ENCODE measurements around the gene FLCN. TPM values are rescaled to one million over a fixed set of nuclear protein-coding genes. Genes with fewer than 3 reads are reported as not detected.
"Not testable (repeated sequence)": the region's sequence is repeated elsewhere in the genome, so short reads cannot be mapped to it uniquely, and the experiment has no call there.

Gene FLCN
- total RNA-seq, 1 donor from 2014 or later, result 46.6 TPM

- Histone ChIP-seq H3K27ac (replicated peaks) (no peak overlapping the region), H3K4me1 (no peaks in the 10 kb centered on the region), H3K4me3 (no peak overlapping the region), H3K9me3 (replicated peaks) (no peaks in the 10 kb centered on the region), H3K27me3 (ENCODE audit: low read depth) (no peaks in the 10 kb centered on the region), H3K36me3 (peaks cover 97% of the 10 kb centered on the region)
- DNase-seq, result no peak
- TF ChIP-seq CTCF (IDR thresholded peaks at IDR 0.05; ENCODE audit: borderline replicate concordance), result no peak
- intact Hi-C loops (cut with micrococcal nuclease), result no loop called here
Observed at GRCh38 chr17:17256316-17256715, 19.3 kb upstream of the FLCN start.

GRCh38 chr17:17255689-17256088 lies 18.7 kb upstream of the FLCN start:
- peaks cover 97% of the 10 kb centered on the region for H3K36me3 ChIP-seq
- DNase-seq; intact Hi-C loops (cut with micrococcal nuclease); H3K9me3 ChIP-seq (replicated peaks); H3K27ac ChIP-seq (replicated peaks); H3K4me1 ChIP-seq; H3K4me3 ChIP-seq; H3K27me3 ChIP-seq (ENCODE audit: low read depth): not testable (repeated sequence)

- Histone ChIP-seq H3K4me3 (no peak overlapping the region), H3K27me3 (ENCODE audit: low read depth) (no peaks in the 10 kb centered on the region), H3K9me3 (replicated peaks) (no peaks in the 10 kb centered on the region), H3K27ac (replicated peaks) (no peak overlapping the region), H3K36me3 (peaks cover 96% of the 10 kb centered on the region), H3K4me1 (no peaks in the 10 kb centered on the region)
- TF ChIP-seq CTCF (IDR thresholded peaks at IDR 0.05; ENCODE audit: borderline replicate concordance), result no peak
- intact Hi-C loops (cut with micrococcal nuclease), result no loop called here
- no peak for DNase-seq
Observed at GRCh38 chr17:17254036-17254435, 17.1 kb upstream of the FLCN start.

DNA sequence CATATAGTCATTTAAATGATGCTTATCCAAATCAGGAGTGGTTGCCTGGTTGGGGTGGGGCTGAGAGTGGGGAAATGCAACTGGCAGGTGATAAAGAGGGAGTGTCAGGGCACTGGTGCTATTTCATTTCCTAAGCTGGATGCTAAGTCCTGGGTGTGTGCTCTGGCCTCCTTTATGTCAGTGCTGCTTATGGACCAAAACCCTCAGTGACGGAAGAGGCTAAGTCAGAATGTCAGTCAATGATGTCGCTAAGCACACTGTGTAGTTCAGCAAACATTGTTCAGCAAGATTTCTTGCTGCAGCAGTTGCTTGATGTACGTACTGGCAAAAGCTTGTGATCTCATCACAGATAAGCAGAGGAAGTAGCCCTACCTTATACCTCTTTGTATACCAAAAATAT lies 16.4 kb upstream of the FLCN start:
- Histone ChIP-seq H3K4me1 (no peaks in the 10 kb centered on the region), H3K4me3 (no peak overlapping the region), H3K27ac (replicated peaks) (no peak overlapping the region), H3K36me3 (peaks cover 96% of the 10 kb centered on the region), H3K27me3 (ENCODE audit: low read depth) (no peaks in the 10 kb centered on the region), H3K9me3 (replicated peaks) (no peaks in the 10 kb centered on the region)
- intact Hi-C loops (cut with micrococcal nuclease), result no loop called here
- no peak for DNase-seq
- no peak for TF ChIP-seq CTCF (IDR thresholded peaks at IDR 0.05; ENCODE audit: borderline replicate concordance)

DNA sequence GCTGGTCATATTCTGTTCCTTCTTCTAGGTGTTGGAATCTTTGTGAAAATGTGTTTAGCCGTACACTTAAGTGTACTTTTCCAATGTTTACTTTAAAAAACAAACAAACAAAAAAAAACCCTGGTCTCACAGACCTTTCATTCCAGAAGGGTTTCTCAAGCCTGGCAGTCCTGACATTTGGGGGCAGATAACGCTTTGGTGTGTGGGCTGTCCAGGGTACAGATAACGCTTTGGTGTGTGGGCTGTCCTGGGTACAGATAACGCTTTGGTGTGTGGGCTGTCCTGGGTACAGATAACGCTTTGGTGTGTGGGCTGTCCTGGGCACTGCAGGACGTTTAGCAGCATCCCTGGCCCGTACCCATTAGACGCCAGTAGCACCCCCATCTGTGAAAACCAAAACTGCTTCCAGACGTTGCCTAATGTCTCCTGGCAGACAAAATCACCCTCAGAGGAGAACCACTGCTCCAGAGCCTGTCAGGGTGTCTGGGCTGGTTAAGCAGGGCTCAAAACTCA lies 15.2 kb upstream of the FLCN start:
- no peak for DNase-seq
- Histone ChIP-seq H3K27ac (replicated peaks) (no peak overlapping the region), H3K36me3 (peaks cover 96% of the 10 kb centered on the region), H3K4me3 (no peak overlapping the region), H3K27me3 (ENCODE audit: low read depth) (no peaks in the 10 kb centered on the region), H3K9me3 (replicated peaks) (no peaks in the 10 kb centered on the region), H3K4me1 (no peaks in the 10 kb centered on the region)
- no peak for TF ChIP-seq CTCF (IDR thresholded peaks at IDR 0.05; ENCODE audit: borderline replicate concordance)
- intact Hi-C loops (cut with micrococcal nuclease), result no loop called here

DNA sequence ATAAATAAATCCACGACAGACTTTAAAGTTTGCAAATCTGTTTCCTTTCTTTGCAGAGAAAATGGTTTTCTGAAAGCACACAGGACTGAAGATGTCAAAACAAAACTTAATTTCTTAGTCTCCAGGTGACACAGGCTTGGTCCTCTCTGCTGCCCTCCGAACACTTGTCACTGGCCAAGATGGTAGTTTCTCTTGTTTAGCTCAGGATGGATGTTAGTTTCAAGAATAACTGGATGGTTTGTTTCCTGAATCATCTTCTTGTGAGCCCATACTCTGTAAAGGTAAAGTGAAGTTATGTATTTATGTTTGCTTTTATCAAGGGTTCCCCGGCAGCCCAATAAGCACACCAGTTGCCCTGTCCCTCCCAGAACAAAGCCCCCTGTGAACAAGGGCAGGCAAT lies 9.9 kb upstream of the FLCN start:
- no peak overlapping the region for H3K27ac ChIP-seq (replicated peaks)
- no peaks in the 10 kb centered on the region for H3K9me3 ChIP-seq (replicated peaks)
- H3K4me3 ChIP-seq, result no peak overlapping the region
- no peaks in the 10 kb centered on the region for H3K4me1 ChIP-seq
- TF ChIP-seq CTCF (IDR thresholded peaks at IDR 0.05; ENCODE audit: borderline replicate concordance), result no peak
- intact Hi-C loops (cut with micrococcal nuclease), result no loop called here
- peaks cover 64% of the 10 kb centered on the region for H3K36me3 ChIP-seq
- DNase-seq, result no peak
- H3K27me3 ChIP-seq (ENCODE audit: low read depth), result no peaks in the 10 kb centered on the region

Data from left ventricle myocardium inferior (tissue), 1 donor.